Measurements from ENCODE around the gene CLIP1.

The CLIP1 gene

DNA sequence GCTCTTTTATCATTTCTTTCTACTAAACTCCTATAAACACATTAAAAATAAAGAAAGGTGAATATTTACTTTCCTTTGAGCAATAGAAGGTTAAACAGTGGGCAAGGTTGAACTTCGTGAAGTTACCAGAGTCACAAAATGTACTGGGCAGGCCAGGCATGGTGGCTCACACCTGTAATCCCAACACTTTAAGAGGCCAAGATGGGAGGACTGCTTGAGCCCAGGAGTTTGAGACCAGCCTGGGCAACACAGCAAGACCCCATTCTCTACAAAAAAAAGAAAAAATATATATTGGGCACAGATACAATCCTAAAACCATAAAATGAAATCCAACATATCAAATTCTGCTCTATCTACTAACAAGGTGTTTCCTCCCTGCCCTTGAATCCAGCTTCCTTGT lies 95.5 kb downstream of the CLIP1 start:
- TF ChIP-seq, protein P1, sequence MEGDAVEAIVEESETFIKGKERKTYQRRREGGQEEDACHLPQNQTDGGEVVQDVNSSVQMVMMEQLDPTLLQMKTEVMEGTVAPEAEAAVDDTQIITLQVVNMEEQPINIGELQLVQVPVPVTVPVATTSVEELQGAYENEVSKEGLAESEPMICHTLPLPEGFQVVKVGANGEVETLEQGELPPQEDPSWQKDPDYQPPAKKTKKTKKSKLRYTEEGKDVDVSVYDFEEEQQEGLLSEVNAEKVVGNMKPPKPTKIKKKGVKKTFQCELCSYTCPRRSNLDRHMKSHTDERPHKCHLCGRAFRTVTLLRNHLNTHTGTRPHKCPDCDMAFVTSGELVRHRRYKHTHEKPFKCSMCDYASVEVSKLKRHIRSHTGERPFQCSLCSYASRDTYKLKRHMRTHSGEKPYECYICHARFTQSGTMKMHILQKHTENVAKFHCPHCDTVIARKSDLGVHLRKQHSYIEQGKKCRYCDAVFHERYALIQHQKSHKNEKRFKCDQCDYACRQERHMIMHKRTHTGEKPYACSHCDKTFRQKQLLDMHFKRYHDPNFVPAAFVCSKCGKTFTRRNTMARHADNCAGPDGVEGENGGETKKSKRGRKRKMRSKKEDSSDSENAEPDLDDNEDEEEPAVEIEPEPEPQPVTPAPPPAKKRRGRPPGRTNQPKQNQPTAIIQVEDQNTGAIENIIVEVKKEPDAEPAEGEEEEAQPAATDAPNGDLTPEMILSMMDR (IDR thresholded peaks at IDR 0.05; ENCODE audit: control extremely low read depth, extremely low read depth, low read depth, missing control alignments): no peak
- ChIA-PET POLR2A (interaction anchor here (0.5 kb wide), 1 partner anchor 918 kb away, joined by 5 read pairs; no protein-coding TSS in a partner anchor), CTCF (interaction anchor here (1.0 to 2.7 kb wide), 4 partner anchors 8 to 28 kb away, joined by 3 to 15 read pairs (median 4); no protein-coding TSS in a partner anchor)
- no peak for DNase-seq (ENCODE audit: extremely low spot score)

DNA sequence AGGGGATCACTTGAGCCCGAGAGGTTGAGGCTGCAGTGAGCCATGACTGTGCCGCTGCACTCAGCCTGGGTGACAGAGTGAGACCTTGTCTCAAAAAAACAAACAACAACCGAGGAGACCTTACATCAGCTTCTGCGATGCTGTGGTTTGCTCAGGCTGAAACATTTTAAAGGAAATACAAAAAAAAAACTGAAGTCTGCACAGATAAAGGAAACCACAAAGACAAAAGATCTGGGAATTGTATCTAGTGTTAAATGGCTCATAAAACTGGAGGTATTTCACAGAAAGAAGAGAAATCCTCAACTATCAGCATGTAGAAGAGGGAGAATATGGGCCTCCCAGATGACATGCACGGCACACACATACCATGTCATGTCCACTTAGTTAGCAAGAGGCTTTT lies 95.9 kb downstream of the CLIP1 start:
- CTCF ChIA-PET: interaction anchor here (0.8 to 2.7 kb wide), 2 partner anchors 11 to 29 kb away, joined by 3 to 15 read pairs; no protein-coding TSS in a partner anchor
- TF ChIP-seq, protein P1 (IDR thresholded peaks at IDR 0.05; ENCODE audit: control extremely low read depth, extremely low read depth, low read depth, missing control alignments): no peak
- POLR2A ChIA-PET: no interaction called here
- DNase-seq (ENCODE audit: extremely low spot score): no peak

DNA sequence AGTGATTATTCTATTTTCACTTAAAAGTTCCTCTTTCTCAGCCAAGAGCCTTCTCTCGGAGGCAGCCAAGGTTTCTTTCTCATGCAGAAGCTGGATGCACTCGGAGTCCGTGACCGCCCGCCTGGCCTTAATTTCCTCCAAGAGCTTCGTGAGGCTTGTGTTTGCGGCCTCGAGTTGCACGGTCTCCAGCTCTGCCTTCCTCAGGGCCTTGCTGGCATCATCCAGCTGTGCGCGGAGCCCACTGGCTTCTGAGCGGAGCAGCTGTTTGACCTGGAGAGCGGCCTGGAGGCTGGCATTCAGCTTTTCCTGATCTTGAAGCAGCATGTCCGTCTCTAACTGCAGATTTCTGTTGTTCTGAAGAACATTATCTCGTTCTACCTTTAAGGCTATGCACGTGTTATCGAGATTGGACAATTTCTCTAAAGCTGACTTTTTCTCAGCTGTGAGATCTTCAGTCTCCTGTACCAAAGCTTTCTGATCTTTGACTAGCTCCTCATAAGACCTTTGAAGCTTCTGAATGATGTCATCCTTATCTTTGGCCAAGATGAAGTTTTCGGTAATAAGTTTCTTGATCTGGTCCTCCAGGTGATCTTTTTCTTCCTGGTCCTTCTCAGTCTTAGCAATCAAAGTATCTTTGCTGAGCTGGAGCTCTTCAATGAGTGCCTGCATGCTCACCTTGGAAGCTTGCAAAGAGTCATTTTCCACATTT lies 99.0 kb downstream of the CLIP1 start:
- TF ChIP-seq, protein P1 (IDR thresholded peaks at IDR 0.05; ENCODE audit: control extremely low read depth, extremely low read depth, low read depth, missing control alignments): no peak
- ChIA-PET CTCF (interaction anchor here (0.9 to 4.8 kb wide), 10 partner anchors 9 to 147 kb away, joined by 3 to 28 read pairs (median 5); no protein-coding TSS in a partner anchor), POLR2A (no interaction called here)
- no peak for DNase-seq (ENCODE audit: extremely low spot score)

DNA sequence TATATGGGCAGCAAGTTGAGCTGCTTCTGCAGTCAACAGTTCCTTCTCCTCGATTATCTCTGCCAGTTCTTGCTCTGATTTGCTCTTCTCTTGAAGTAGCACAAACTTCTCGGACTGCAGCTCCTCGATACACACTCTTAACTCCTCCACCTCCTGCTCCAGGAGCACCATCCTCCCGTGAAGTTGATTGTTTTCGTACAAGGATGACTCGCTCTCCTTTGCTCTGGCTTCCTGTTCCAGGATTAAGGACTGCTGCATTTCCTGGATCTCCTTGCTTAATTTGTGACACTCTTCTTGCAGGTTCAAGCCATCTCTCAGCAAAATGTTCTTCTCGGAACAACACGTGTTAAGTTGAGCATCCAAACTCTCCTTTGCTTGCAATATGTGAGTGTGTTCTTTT lies 100.0 kb downstream of the CLIP1 start:
- TF ChIP-seq, protein P1 (IDR thresholded peaks at IDR 0.05; ENCODE audit: control extremely low read depth, extremely low read depth, low read depth, missing control alignments): no peak
- no peak for DNase-seq (ENCODE audit: extremely low spot score)
- POLR2A ChIA-PET: interaction anchor here (0.7 kb wide), 1 partner anchor 55 kb away, joined by 3 read pairs; no protein-coding TSS in a partner anchor
- CTCF ChIA-PET: interaction anchor here (1.0 to 4.8 kb wide), 9 partner anchors 10 to 58 kb away, joined by 3 to 28 read pairs (median 6); no protein-coding TSS in a partner anchor

DNA sequence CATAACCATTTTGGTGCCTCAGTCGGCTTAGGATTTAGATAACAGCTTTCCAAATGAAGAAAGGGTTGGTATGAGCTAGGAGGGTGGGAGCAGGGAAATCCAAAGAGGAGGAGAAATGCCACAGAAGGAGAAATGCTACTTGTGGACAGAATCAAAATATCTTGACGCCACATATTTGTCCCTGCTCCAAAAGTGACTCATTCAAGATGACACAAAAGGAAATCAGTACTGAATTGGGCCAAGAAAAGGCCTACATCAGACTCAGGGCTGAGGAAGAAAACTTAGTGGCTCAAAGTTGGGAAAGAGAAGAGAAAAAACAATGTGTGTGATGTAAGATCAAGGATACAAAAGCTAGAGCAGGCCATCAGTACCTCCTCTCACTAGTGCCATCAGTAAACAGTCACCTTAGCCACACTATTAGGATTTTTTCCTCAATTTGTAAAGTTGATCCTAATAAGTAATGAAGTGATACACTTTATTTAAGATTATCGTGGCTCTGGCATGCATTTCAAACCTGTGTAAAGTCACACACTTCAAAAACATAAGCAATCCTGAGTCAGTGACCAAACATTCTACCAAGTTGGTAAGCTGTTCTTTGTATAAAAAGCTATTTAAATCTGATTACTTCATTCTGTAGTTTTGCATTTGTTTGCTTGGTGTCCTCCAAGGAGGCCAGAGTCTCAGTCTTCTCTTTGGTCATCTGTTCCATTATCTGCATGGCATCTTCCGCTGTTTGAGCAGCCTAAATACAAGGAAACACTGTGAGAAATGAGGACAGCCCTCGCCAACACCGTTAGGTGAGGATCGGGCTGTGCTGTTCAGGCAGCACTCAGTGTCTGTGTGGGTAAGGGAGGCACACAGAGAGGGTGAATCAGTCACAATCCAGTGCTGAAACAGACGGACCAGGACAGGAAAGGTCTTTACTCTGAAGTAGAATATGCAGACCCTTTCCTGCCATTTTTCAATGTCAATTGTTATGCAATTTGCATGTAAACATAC lies 103.6 kb downstream of the CLIP1 start:
- TF ChIP-seq, protein P1 (IDR thresholded peaks at IDR 0.05; ENCODE audit: control extremely low read depth, extremely low read depth, low read depth, missing control alignments): no peak
- CTCF ChIA-PET: interaction anchor here (1.0 to 1.6 kb wide), 3 partner anchors 9 to 128 kb away, joined by 3 to 4 read pairs (median 3); no protein-coding TSS in a partner anchor
- POLR2A ChIA-PET: no interaction called here
- no peak for DNase-seq (ENCODE audit: extremely low spot score)

DNA sequence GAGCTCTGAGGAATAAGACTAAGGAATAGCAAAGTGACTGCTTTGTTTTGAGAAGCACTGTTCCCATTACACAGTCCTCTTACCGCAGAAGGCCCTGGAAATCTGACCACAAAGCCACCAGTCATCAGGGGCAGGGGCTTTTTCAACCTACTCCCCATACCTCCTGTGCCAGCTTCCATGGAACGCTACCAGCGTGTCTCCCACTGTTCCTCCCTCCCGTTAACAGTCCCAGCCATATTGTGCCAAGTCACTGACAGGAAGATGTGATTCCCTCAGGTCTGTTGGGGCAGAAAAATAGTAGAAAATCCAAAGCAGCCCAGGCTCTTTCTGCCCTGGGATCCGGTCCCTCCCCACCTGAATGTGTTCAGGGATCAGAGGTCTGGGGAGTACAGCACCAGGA lies 109.5 kb downstream of the CLIP1 start:
- POLR2A ChIA-PET: interaction anchor here (0.6 kb wide), 1 partner anchor 1427 kb away, joined by 3 read pairs; no protein-coding TSS in a partner anchor
- CTCF ChIA-PET: interaction anchor here (1.1 to 2.3 kb wide), 3 partner anchors 10 to 160 kb away, joined by 3 to 13 read pairs (median 3); no protein-coding TSS in a partner anchor
- TF ChIP-seq, protein P1 (IDR thresholded peaks at IDR 0.05; ENCODE audit: control extremely low read depth, extremely low read depth, low read depth, missing control alignments): no peak
- no peak for DNase-seq (ENCODE audit: extremely low spot score)

Measured in GM10248 (cell line).